ENCODE results near the gene CALCB. TPM values are rescaled to one million over a fixed set of nuclear protein-coding genes. Genes with fewer than 3 reads are reported as not detected.

The CALCB gene
- total and polyA plus RNA-seq, 2 donors (not counting 3 experiments of a cell fraction or from before 2014, with no cell fraction given) = not detected

GRCh38 chr11:15072551-15073143 lies 746 bp upstream of the CALCB start:
- no peak overlapping the region for H2AFZ ChIP-seq (ENCODE audit: low read depth, low read length)
- POLR2A ChIA-PET = no interaction called here
- H3K9me1 ChIP-seq (replicated peaks; ENCODE audit: control insufficient read depth, extremely low read depth, insufficient read depth, low read length) = no peaks in the 10 kb centered on the region
- H3K9ac ChIP-seq (replicated peaks; ENCODE audit: extremely low read depth, insufficient read depth, low read length) = no peak overlapping the region
- no peak overlapping the region for H3K27ac ChIP-seq (ENCODE audit: insufficient read depth, low read depth, low read length)
- no peaks in the 10 kb centered on the region for H3K9me3 ChIP-seq (replicated peaks; ENCODE audit: control insufficient read depth, insufficient read depth, low read length)
- intact Hi-C loops (cut with micrococcal nuclease) (no loop called here), dilution Hi-C loops (cut with MboI; ENCODE audit: extremely low pct_ligation_motif_present, low sequenced_read_pairs) (no loop called here)
- no TSS peak for BruUV-seq (replicated peaks)
- H3K36me3 ChIP-seq (ENCODE audit: control insufficient read depth in 2 of 2, extremely low read depth in 1 of 2, insufficient read depth in 2 of 2, low read length in 2 of 2) = no peaks in the 10 kb centered on the region
- H3K79me2 ChIP-seq (ENCODE audit: control insufficient read depth, insufficient read depth, low read length) = no peaks in the 10 kb centered on the region
- H4K20me1 ChIP-seq (replicated peaks; ENCODE audit: control insufficient read depth, extremely low read depth, insufficient read depth, low read length) = no peaks in the 10 kb centered on the region
- peaks cover 15 to 18% of the 10 kb centered on the region in 2 experiments for H3K27me3 ChIP-seq (ENCODE audit: control insufficient read depth in 2 of 2, insufficient read depth in 2 of 2, low read length in 2 of 2)
- H3K4me2 ChIP-seq (ENCODE audit: insufficient read depth, low read length) = no peak overlapping the region
- no peaks in the 10 kb centered on the region for H3K4me1 ChIP-seq (ENCODE audit: control insufficient read depth, extremely low read depth, insufficient read depth, low read length)
- TF ChIP-seq CTCF (IDR thresholded peaks at IDR 0.05; ENCODE audit: extremely low read depth in 1 of 2, insufficient read depth in 1 of 2, low read depth in 1 of 2, low read length in 2 of 2) = no peak
- no peak for FAIRE-seq
- no peak for DNase-seq (ENCODE audit: low read depth, low spot score)
- CTCF ChIA-PET = interaction anchor here (1.7 to 4.0 kb wide), 2 partner anchors 19 to 164 kb away, joined by 4 to 119 read pairs; no protein-coding TSS in a partner anchor
- no peak overlapping the region for H3K4me3 ChIP-seq (replicated peaks in 1 of 3; ENCODE audit: insufficient read depth in 1 of 3, low read depth in 1 of 3, low read length in 3 of 3)

GRCh38 chr11:15074206-15075161 lies 1.1 kb downstream of the CALCB start:
- peak; percentile 67 for FAIRE-seq
- BruUV-seq (replicated peaks) = no TSS peak
- DNase-seq (ENCODE audit: low read depth, low spot score) = peak; percentile 53
- no peaks in the 10 kb centered on the region for H3K9me1 ChIP-seq (replicated peaks; ENCODE audit: control insufficient read depth, extremely low read depth, insufficient read depth, low read length)
- dilution Hi-C loops (cut with MboI; ENCODE audit: extremely low pct_ligation_motif_present, low sequenced_read_pairs) = no loop called here
- peaks cover 15 to 18% of the 10 kb centered on the region in 2 experiments for H3K27me3 ChIP-seq (ENCODE audit: control insufficient read depth in 2 of 2, insufficient read depth in 2 of 2, low read length in 2 of 2)
- no peak overlapping the region for H3K4me2 ChIP-seq (ENCODE audit: insufficient read depth, low read length)
- TF ChIP-seq EZH2 (IDR thresholded peaks at IDR 0.05; ENCODE audit: borderline replicate concordance, low read depth, low read length, severe bottlenecking) (peak; percentile 19), FOS (IDR thresholded peaks at IDR 0.05; ENCODE audit: borderline replicate concordance, insufficient read depth, low read length) (no peak), MAX (IDR thresholded peaks at IDR 0.05; ENCODE audit: insufficient read depth, insufficient read length) (no peak), MYC (IDR thresholded peaks at IDR 0.05; ENCODE audit: low read depth, low read length) (no peak), CTCF (IDR thresholded peaks at IDR 0.05; ENCODE audit: extremely low read depth in 1 of 2, insufficient read depth in 1 of 2, low read depth in 1 of 2, low read length in 2 of 2) (peak; percentile 65 to 81)
- intact Hi-C loops (cut with micrococcal nuclease) = loop anchor here (1.0 to 5.0 kb wide), 5 partner anchors 100 to 537 kb away; no protein-coding TSS in a partner anchor
- H2AFZ ChIP-seq (ENCODE audit: low read depth, low read length) = peak overlapping the region; percentile 42
- CTCF ChIA-PET = interaction anchor here (0.6 to 4.4 kb wide), 17 partner anchors 9 to 538 kb away, joined by 3 to 119 read pairs (median 4); no protein-coding TSS in a partner anchor
- H3K79me2 ChIP-seq (ENCODE audit: control insufficient read depth, insufficient read depth, low read length) = no peaks in the 10 kb centered on the region
- H3K9me3 ChIP-seq (replicated peaks; ENCODE audit: control insufficient read depth, insufficient read depth, low read length) = no peaks in the 10 kb centered on the region
- H3K36me3 ChIP-seq (ENCODE audit: control insufficient read depth in 2 of 2, extremely low read depth in 1 of 2, insufficient read depth in 2 of 2, low read length in 2 of 2) = no peaks in the 10 kb centered on the region
- no peak overlapping the region for H3K27ac ChIP-seq (ENCODE audit: insufficient read depth, low read depth, low read length)
- H3K4me1 ChIP-seq (ENCODE audit: control insufficient read depth, extremely low read depth, insufficient read depth, low read length) = no peaks in the 10 kb centered on the region
- H4K20me1 ChIP-seq (replicated peaks; ENCODE audit: control insufficient read depth, extremely low read depth, insufficient read depth, low read length) = no peaks in the 10 kb centered on the region
- no peak overlapping the region for H3K4me3 ChIP-seq (replicated peaks in 1 of 3; ENCODE audit: insufficient read depth in 1 of 3, low read depth in 1 of 3, low read length in 3 of 3)
- H3K9ac ChIP-seq (replicated peaks; ENCODE audit: extremely low read depth, insufficient read depth, low read length) = no peak overlapping the region
- POLR2A ChIA-PET = no interaction called here

All from endothelial cell of umbilical vein (primary cell).